HEK293T (cell line): ENCODE results near the gene ANKRD40CL.

Source experiments
- CTCF ChIA-PET: fragments of 350-600 bp; formaldehyde crosslinking; extraction: SDS; loops from one replicate; lab custom pipeline; 2021; ENCODE audit warnings: antibody characterized with exemption, inconsistent platforms; lab: Yijun Ruan, JAX
- POLR2A ChIA-PET: fragments of 350-600 bp; formaldehyde crosslinking; extraction: SDS; loops from one replicate; lab custom pipeline; 2020; ENCODE audit warnings: antibody characterized with exemption, inconsistent platforms; lab: Yijun Ruan, JAX
- DNase-seq: peaks from one replicate; pipeline ENCODE4 v3.0.0; 2012; ENCODE audit warnings: mixed read lengths; ENCODE audit errors: extremely low spot score
- ARNT ChIP-seq: fragments of 450-650 bp; IDR thresholded peaks from 2 replicates; pipeline ENCODE4 v1.6.1; 2017; ENCODE audit warnings: mild to moderate bottlenecking
- BHLHE40 ChIP-seq: fragments of 450-650 bp; IDR thresholded peaks from 2 replicates; pipeline ENCODE4 v1.6.1; 2016; ENCODE audit warnings: mild to moderate bottlenecking, moderate library complexity, borderline replicate concordance
- CTBP1 ChIP-seq: fragments of 450-650 bp; IDR thresholded peaks from 2 replicates; pipeline ENCODE4 v1.6.1; 2016; ENCODE audit warnings: borderline replicate concordance
- ELF4 ChIP-seq: fragments of 450-650 bp; IDR thresholded peaks from 2 replicates; pipeline ENCODE4 v1.6.1; 2017; ENCODE audit warnings: antibody characterized with exemption
- FOXA1 ChIP-seq: fragments of 450-650 bp; IDR thresholded peaks from 2 replicates; pipeline ENCODE4 v1.6.1; 2016; ENCODE audit warnings: mild to moderate bottlenecking
- FOXK2 ChIP-seq: fragments of 450-650 bp; IDR thresholded peaks from 2 replicates; pipeline ENCODE4 v1.6.1; 2016; ENCODE audit warnings: mild to moderate bottlenecking
- FOXM1 ChIP-seq: fragments of 450-650 bp; IDR thresholded peaks from 2 replicates; pipeline ENCODE4 v1.6.1; 2017; ENCODE audit warnings: mild to moderate bottlenecking, borderline replicate concordance
- HDGF ChIP-seq: fragments of 450-650 bp; IDR thresholded peaks from 2 replicates; pipeline ENCODE4 v1.6.1; 2017; ENCODE audit warnings: antibody characterized with exemption, borderline replicate concordance
- L3MBTL2 ChIP-seq: fragments of 450-650 bp; conservative IDR thresholded peaks from 2 replicates; pipeline ENCODE4 v1.6.1; 2016; ENCODE audit warnings: mild to moderate bottlenecking
- LEF1 ChIP-seq: fragments of 450-650 bp; IDR thresholded peaks from 2 replicates; pipeline ENCODE4 v1.6.1; 2017; ENCODE audit warnings: mild to moderate bottlenecking, borderline replicate concordance
- NFRKB ChIP-seq: fragments of 450-650 bp; IDR thresholded peaks from 2 replicates; pipeline ENCODE4 v1.6.1; 2016; ENCODE audit warnings: mild to moderate bottlenecking, moderate library complexity
- PKNOX1 ChIP-seq: fragments of 450-650 bp; IDR thresholded peaks from 2 replicates; pipeline ENCODE4 v1.6.1; 2016
- SP1 ChIP-seq: fragments of 450-650 bp; IDR thresholded peaks from 2 replicates; pipeline ENCODE4 v1.6.1; 2017
- SUZ12 ChIP-seq: fragments of 450-650 bp; IDR thresholded peaks from 2 replicates; pipeline ENCODE4 v1.6.1; 2016; ENCODE audit warnings: mild to moderate bottlenecking
- TARDBP ChIP-seq: fragments of 450-650 bp; IDR thresholded peaks from 2 replicates; pipeline ENCODE4 v1.6.1; 2016
- ZNF384 ChIP-seq: fragments of 450-650 bp; IDR thresholded peaks from 2 replicates; pipeline ENCODE4 v1.6.1; 2016

The ANKRD40CL gene

DNA sequence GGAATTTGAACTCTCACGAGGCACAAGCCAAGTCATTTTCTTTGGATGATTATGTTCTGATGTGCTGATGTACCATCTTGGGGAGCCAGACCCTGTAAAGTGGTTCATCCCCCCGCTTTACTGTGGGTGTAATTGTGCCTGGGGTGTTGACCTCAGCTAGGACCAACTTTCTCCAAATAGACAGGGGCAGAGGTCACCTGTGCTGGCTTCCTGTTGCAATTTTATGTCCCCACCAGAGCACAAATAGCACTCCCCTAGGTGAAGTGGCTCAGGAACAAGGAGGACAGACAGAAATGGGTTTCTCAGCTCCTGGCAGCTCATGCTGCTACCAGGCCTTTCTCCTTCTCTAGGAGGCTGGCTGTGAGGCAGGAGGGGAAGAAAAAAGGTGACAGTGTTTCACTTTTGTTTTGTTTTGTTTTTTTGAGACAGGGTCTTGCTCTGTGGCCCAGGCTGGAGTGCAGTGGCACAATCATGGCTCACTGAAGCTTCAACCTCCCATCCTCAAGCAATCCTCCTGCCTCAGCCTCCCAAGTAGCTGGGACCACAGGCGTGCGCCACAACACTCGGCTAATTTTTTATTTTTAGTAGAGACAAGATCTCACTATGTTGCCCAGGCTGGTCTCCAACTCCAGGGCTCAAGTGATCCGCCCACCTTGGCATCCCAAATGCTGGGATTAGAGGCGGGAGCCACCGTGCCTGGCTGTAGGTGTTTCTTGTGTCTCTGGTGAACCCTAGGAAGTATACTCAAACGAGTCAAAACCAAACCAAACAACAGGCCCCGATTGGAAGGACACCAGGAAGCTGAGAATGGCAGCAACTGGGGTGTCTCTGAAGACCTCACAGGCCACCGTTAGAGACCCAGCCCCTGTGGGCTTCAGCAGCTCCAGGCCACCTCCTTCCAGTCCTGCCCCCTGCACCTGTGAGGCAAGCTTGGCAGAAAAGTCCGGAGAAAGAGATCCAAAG, 35.6 kb upstream of the ANKRD40CL start:
- ChIA-PET CTCF (interaction anchor here (0.6 to 1.9 kb wide), 3 partner anchors 14 to 41 kb away, joined by 3 to 6 read pairs (median 5); no protein-coding TSS in a partner anchor), POLR2A (interaction anchor here (0.5 kb wide), 1 partner anchor 7 kb away, joined by 3 read pairs; no protein-coding TSS in a partner anchor)
- no peak for DNase-seq
- TF ChIP-seq BHLHE40 (no peak), ZNF384 (no peak), PKNOX1 (no peak), TARDBP (no peak), FOXM1 (no peak), CTBP1 (no peak), FOXK2 (no peak), NFRKB (no peak), FOXA1 (no peak), HDGF (no peak), SUZ12 (no peak), LEF1 (no peak), ARNT (no peak), L3MBTL2 (no peak), ELF4 (no peak)

- DNase-seq, result no peak
- POLR2A ChIA-PET, result no interaction called here
- CTCF ChIA-PET, result interaction anchor here (1.3 kb wide), 1 partner anchor 17 kb away, joined by 4 read pairs; no protein-coding TSS in a partner anchor
- TF ChIP-seq TARDBP (no peak), LEF1 (no peak), SUZ12 (no peak), ARNT (no peak), PKNOX1 (no peak), NFRKB (no peak), SP1 (no peak), BHLHE40 (no peak), L3MBTL2 (no peak)
These were observed 32.9 kb upstream of the ANKRD40CL start for GRCh38 chr17:50800196-50800700.

DNA sequence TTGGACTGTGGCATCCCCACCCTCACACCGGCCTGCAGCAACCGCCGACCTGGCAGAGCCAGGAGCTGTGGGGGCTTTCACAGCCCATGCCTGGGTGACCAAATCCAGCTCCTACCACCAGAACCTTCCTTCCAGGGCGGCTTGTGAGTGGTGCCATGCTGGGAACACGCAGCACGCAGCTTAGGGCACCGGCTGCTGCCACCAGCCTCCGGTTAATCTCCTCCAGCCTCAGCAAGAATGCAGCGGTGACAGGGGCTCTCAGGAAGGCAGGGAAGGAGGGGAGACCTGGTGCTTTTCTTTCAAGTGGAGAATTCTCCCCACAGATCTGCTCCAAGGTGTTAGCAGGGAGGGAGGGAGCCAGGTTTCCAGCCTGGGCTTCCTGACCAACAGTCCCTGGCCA, 32.3 kb upstream of the ANKRD40CL start:
- DNase-seq, result no peak
- CTCF ChIA-PET, result interaction anchor here (1.0 kb wide), 1 partner anchor 16 kb away, joined by 4 read pairs; no protein-coding TSS in a partner anchor
- TF ChIP-seq FOXM1 (no peak), ARNT (no peak), SUZ12 (no peak), PKNOX1 (no peak), ELF4 (no peak), HDGF (no peak), NFRKB (no peak), CTBP1 (no peak), L3MBTL2 (no peak), SP1 (no peak), LEF1 (no peak), FOXK2 (no peak), BHLHE40 (no peak), TARDBP (no peak), ZNF384 (no peak)
- POLR2A ChIA-PET, result interaction anchor here (1.5 kb wide), 1 partner anchor 67 kb away, joined by 5 read pairs; the partner anchor contains the start of gene TOB1

DNA sequence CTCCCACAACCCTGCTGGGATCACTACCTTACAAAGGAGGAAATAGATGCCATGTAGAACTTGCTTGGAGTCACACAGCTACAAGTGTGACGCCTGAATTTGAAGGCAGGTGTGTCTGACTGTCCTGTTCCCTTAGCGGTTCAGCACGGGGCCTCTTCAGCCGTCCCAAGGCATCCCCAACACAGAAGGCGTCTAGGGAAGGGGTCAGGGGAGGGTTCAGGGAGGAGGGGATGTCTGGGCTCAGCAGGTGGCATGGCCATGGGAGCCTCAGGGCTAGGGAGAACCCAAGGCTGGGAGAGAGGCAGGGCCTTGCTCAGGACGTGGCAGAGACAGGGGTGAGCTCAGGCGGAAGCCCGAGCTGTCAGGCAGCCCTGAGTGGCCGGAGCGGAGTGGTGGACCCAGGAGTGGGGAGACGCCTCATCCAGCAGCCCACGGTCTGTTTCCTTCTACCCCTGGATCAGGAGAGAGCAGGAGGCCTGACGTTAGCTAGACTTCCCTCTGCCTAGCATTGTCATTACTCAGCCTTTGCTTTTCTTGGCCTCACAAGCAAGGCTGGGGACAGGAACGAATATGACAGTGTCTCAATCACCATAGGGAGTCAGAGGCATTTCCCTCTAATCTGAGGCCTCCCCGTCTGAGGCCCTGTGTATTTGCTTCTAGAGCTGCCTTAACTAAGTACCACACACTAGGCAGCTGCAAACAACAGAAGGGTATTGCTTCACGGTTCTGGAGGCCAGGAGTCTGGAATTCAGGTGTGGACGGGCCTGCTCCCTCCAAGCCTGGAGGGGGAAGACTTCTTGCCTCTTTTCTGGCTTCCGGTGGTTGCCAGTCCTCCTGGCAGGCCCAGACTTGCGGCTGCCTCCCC, 31.3 kb upstream of the ANKRD40CL start:
- TF ChIP-seq TARDBP (no peak), ARNT (no peak), HDGF (no peak), LEF1 (no peak), NFRKB (no peak), ELF4 (no peak), FOXM1 (no peak), ZNF384 (no peak), CTBP1 (no peak), SP1 (no peak)
- CTCF ChIA-PET, result interaction anchor here (0.6 to 1.0 kb wide), 5 partner anchors 16 to 129 kb away, joined by 3 to 8 read pairs (median 3); no protein-coding TSS in a partner anchor
- POLR2A ChIA-PET, result interaction anchor here (1.5 kb wide), 1 partner anchor 68 kb away, joined by 5 read pairs; the partner anchor contains the start of gene TOB1
- DNase-seq, result no peak
